OCI-LY1 (cell line): ENCODE measurements around the gene REX1BD.

Experiments used
- H2AFZ ChIP-seq: fragments of 200-600 bp; sonication (generic), shearing (Covaris generic); 2 replicates; pipeline ENCODE4 v1.6.0; 2014; ENCODE audit warnings: antibody characterized with exemption, mild to moderate bottlenecking, low read length
- H3F3A ChIP-seq: fragments of 200-600 bp; sonication (generic), shearing (Covaris generic); 2 replicates; pipeline ENCODE4 v1.6.0; 2014; ENCODE audit warnings: mild to moderate bottlenecking, antibody characterized with exemption, low read length, moderate library complexity; ENCODE audit not compliant: insufficient read depth
- H3K27ac ChIP-seq: fragments of 200-600 bp; sonication (generic); 2 replicates; pipeline ENCODE4 v1.5.1; 2014; ENCODE audit warnings: low read length, mixed run types, mild to moderate bottlenecking, low read depth; ENCODE audit not compliant: poor library complexity, severe bottlenecking
- H3K27me3 ChIP-seq: fragments of 200-600 bp; sonication (generic); 2 replicates; pipeline ENCODE4 v1.6.0; 2014; ENCODE audit warnings: antibody characterized with exemption, mild to moderate bottlenecking, low read length, moderate library complexity; ENCODE audit not compliant: insufficient read depth
- H3K36me3 ChIP-seq: fragments of 200-600 bp; sonication (generic); 2 replicates; pipeline ENCODE4 v1.6.1; 2014; ENCODE audit warnings: mild to moderate bottlenecking, antibody characterized with exemption, low read length, moderate library complexity, mixed read lengths; ENCODE audit not compliant: insufficient read depth
- H3K4me1 ChIP-seq: fragments of 200-600 bp; sonication (generic); 2 replicates; pipeline ENCODE4 v1.5.1; 2014; ENCODE audit warnings: mild to moderate bottlenecking, low read length, moderate library complexity; ENCODE audit not compliant: insufficient read depth, severe bottlenecking
- H3K4me2 ChIP-seq: fragments of 200-600 bp; sonication (generic), shearing (Covaris generic); 2 replicates; pipeline ENCODE4 v1.6.1; 2014; ENCODE audit warnings: low read length
- H3K4me3 ChIP-seq: fragments of 200-600 bp; sonication (generic); 2 replicates; pipeline ENCODE4 v1.5.1; 2014; ENCODE audit warnings: low read length, low read depth, mild to moderate bottlenecking, mixed read lengths; ENCODE audit not compliant: poor library complexity, severe bottlenecking
- H3K79me2 ChIP-seq: fragments of 200-600 bp; shearing (Covaris generic); 2 replicates; pipeline ENCODE4 v1.6.1; 2016; ENCODE audit warnings: mixed run types, low read length, mixed read lengths; ENCODE audit not compliant: insufficient read depth
- H3K9ac ChIP-seq: fragments of 200-600 bp; sonication (generic), shearing (Covaris generic); 2 replicates; pipeline ENCODE4 v1.6.1; 2014; ENCODE audit warnings: mild to moderate bottlenecking, low read length, mixed read lengths
- H3K9me2 ChIP-seq: fragments of 200-600 bp; sonication (generic), shearing (Covaris generic); 2 replicates; pipeline ENCODE4 v1.6.1; 2014; ENCODE audit warnings: low read depth, mild to moderate bottlenecking, low read length, mixed read lengths
- H3K9me3 ChIP-seq: fragments of 200-600 bp; shearing (Covaris generic); 2 replicates; pipeline ENCODE4 v1.6.1; 2014; ENCODE audit warnings: low read length, mixed read lengths
- H4K20me1 ChIP-seq: fragments of 200-600 bp; sonication (generic), shearing (Covaris generic); 2 replicates; pipeline ENCODE4 v1.6.0; 2016; ENCODE audit warnings: mild to moderate bottlenecking, low read length; ENCODE audit not compliant: insufficient read depth
- EZH2 ChIP-seq: fragments of 200-600 bp; sonication (generic), shearing (Covaris generic); IDR thresholded peaks from 2 replicates; pipeline ENCODE4 v1.8.0; 2017; ENCODE audit warnings: borderline replicate concordance, mixed run types, mild to moderate bottlenecking, antibody characterized with exemption, low read length, moderate library complexity, mixed read lengths
- TF ChIP-seq, protein P1 (sequence below): fragments of 200-600 bp; sonication (generic), shearing (Covaris generic); IDR thresholded peaks from 2 replicates; pipeline ENCODE4 v1.5.1; 2017; ENCODE audit warnings: mild to moderate bottlenecking, antibody characterized with exemption, low read length, moderate library complexity, mixed read lengths

REX1BD gene

DNA sequence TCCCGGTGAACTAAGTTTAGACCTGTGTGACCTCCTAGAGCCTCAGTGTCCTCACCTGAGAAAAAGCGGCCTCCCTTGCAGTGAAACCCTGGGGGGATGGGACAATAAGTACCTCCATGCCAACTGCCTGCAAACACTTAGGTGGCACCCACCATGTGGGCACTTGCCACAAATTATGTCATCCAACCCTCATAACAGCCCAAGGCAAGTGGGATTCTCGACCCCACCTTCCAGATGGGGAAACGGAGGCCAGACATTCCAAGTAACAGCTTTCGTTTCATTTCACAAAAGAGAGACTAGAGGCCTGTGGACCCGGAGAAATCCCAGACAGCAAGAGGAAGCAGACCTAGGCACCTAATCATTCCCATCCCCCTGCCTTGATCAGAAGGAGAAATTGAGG, 6.9 kb downstream of the REX1BD start:
- no peak overlapping the region for H3K27ac ChIP-seq
- H3K9me3 ChIP-seq: no peaks in the 10 kb centered on the region
- H3K36me3 ChIP-seq: no peaks in the 10 kb centered on the region
- no peaks in the 10 kb centered on the region for H3K79me2 ChIP-seq
- no peaks in the 10 kb centered on the region for H4K20me1 ChIP-seq
- no peak overlapping the region for H3K9ac ChIP-seq
- peaks cover 24% of the 10 kb centered on the region for H3K4me1 ChIP-seq
- no peaks in the 10 kb centered on the region for H3F3A ChIP-seq
- no peak overlapping the region for H3K4me3 ChIP-seq
- TF ChIP-seq, protein P1, sequence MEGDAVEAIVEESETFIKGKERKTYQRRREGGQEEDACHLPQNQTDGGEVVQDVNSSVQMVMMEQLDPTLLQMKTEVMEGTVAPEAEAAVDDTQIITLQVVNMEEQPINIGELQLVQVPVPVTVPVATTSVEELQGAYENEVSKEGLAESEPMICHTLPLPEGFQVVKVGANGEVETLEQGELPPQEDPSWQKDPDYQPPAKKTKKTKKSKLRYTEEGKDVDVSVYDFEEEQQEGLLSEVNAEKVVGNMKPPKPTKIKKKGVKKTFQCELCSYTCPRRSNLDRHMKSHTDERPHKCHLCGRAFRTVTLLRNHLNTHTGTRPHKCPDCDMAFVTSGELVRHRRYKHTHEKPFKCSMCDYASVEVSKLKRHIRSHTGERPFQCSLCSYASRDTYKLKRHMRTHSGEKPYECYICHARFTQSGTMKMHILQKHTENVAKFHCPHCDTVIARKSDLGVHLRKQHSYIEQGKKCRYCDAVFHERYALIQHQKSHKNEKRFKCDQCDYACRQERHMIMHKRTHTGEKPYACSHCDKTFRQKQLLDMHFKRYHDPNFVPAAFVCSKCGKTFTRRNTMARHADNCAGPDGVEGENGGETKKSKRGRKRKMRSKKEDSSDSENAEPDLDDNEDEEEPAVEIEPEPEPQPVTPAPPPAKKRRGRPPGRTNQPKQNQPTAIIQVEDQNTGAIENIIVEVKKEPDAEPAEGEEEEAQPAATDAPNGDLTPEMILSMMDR: no peak
- no peak for TF ChIP-seq EZH2
- no peak overlapping the region for H2AFZ ChIP-seq
- H3K27me3 ChIP-seq: peaks cover 6% of the 10 kb centered on the region; the same call in 1 of the 2 replicates
- no peak overlapping the region for H3K4me2 ChIP-seq
- H3K9me2 ChIP-seq: no peaks in the 10 kb centered on the region

DNA sequence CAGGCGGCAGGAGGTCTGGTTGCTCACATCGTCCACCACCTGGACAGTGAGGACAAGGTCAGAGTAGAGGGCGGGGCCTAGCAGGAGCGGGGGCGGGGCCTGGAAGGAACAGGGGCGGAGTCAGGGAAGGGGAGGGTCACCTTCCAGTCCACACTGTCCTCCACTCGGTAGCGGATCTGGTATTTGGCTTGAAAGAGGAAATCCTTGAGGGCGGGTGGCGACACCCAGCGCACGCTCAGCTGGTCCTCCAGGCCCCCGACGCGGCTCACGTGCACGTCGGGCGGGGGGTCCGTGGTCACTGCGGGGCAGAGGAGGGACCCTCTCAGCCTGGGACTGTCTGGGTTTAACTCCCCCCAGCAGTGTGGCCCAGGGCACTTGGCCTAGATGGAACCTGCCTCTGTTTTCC, 8.2 kb downstream of the REX1BD start:
- TF ChIP-seq EZH2: no peak
- TF ChIP-seq, protein P1: no peak
- H3K36me3 ChIP-seq: no peaks in the 10 kb centered on the region
- H3K79me2 ChIP-seq: no peaks in the 10 kb centered on the region
- H3K9ac ChIP-seq: no peak overlapping the region
- H3K4me3 ChIP-seq: no peak overlapping the region
- no peaks in the 10 kb centered on the region for H3F3A ChIP-seq
- H3K4me2 ChIP-seq: no peak overlapping the region
- H3K27ac ChIP-seq: no peak overlapping the region
- H4K20me1 ChIP-seq: no peaks in the 10 kb centered on the region
- no peaks in the 10 kb centered on the region for H3K9me3 ChIP-seq
- no peaks in the 10 kb centered on the region for H3K9me2 ChIP-seq
- H3K27me3 ChIP-seq: peaks cover 6% of the 10 kb centered on the region; the same call in 1 of the 2 replicates
- H2AFZ ChIP-seq: no peak overlapping the region
- peaks cover 17% of the 10 kb centered on the region for H3K4me1 ChIP-seq

DNA sequence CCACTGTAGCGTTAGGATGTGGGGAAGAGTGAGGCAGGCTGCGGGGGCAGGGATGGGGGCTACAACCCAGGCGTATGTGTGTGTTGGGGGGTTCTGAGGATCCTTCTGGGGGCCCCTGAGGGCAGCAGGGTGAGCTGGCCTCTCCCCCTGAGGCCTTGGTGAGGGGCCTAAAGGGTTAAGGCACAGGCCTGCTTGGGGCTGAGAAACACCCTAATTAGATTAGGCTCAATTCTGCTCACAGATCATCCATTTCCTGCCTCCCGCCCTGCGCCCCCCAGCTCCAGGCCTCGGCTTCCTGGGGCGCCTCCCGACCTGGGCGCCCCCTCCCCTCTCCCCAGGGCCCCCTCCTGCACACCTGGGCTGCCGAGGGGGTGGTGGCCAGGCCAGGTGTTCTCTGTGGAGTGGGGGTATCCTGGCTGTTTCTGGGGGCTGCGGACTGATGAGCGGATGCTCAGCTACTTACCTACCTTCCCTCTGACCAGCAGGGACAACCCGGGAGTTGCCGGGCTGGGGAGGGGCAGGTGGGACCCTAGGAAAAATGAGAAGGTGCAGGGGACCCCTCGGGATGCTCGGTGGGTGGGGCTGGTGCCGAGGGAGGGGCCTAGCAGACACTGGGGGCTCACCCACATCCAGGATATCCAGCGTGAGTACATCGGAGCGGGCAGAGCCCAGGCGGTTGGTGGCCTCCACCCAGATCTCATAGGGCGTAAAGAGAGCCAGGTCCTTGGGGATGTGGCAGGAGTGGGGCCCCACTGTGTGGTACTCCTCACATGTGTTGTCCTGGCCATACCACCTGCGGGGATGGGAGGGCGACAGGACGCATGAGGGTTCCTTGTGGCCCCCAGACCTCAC, 9.4 kb downstream of the REX1BD start:
- Histone ChIP-seq H3K4me1 (peaks cover 14% of the 10 kb centered on the region), H3K9me3 (no peaks in the 10 kb centered on the region), H3K9ac (no peak overlapping the region), H3K36me3 (no peaks in the 10 kb centered on the region), H4K20me1 (no peaks in the 10 kb centered on the region), H3K4me2 (no peak overlapping the region), H3K4me3 (no peak overlapping the region), H3K79me2 (no peaks in the 10 kb centered on the region), H2AFZ (no peak overlapping the region), H3K9me2 (no peaks in the 10 kb centered on the region), H3K27ac (no peak overlapping the region), H3F3A (no peaks in the 10 kb centered on the region), H3K27me3 (peaks cover 6% of the 10 kb centered on the region; the same call in 1 of the 2 replicates)
- TF ChIP-seq EZH2: no peak
- TF ChIP-seq, protein P1: no peak
